Neural crest cell (in vitro differentiated cells): ENCODE results near the gene FZD8. TPM values are rescaled to one million over a fixed set of nuclear protein-coding genes. Genes with fewer than 3 reads are reported as not detected.
A peak's percentile ranks its signal among the peaks of the same experiment; 100 is the strongest.

Experiments used
- DNase-seq: peaks from one replicate; pipeline ENCODE4 v3.0.0; 2021; ENCODE audit warnings: low read depth, mixed read lengths, low spot score
- H3K27ac Mint-ChIP-seq: one replicate; pipeline ENCODE4 v1.8.0; 2021; ENCODE audit warnings: mild to moderate bottlenecking, mixed read lengths; ENCODE audit not compliant: unreplicated experiment
- H3K27me3 Mint-ChIP-seq: 2 replicates; pipeline ENCODE4 v1.8.0; 2021; ENCODE audit warnings: low read depth, mild to moderate bottlenecking, mixed read lengths
- H3K36me3 Mint-ChIP-seq: 2 replicates; pipeline ENCODE4 v1.8.0; 2021; ENCODE audit warnings: low read depth, mild to moderate bottlenecking, mixed read lengths
- H3K4me1 Mint-ChIP-seq: 2 replicates; pipeline ENCODE4 v1.8.0; 2021; ENCODE audit warnings: mixed read lengths
- H3K4me3 Mint-ChIP-seq: one replicate; pipeline ENCODE4 v1.8.0; 2021; ENCODE audit warnings: mild to moderate bottlenecking, mixed read lengths
- H3K9me3 Mint-ChIP-seq: 2 replicates; pipeline ENCODE4 v1.8.0; 2021; ENCODE audit warnings: mixed read lengths
- total RNA-seq: library from RNA; stranded (reverse); gene quantifications from 2 replicates; pipeline ENCODE4 v1.2.1, GENCODE V29; 2021
- TF ChIP-seq, protein P1 (sequence below): fragments of 200-600 bp; sonication (generic); conservative IDR thresholded peaks from 2 replicates; pipeline ENCODE4 v1.5.0; 2021; ENCODE audit warnings: antibody characterized with exemption, mild to moderate bottlenecking

FZD8 gene
- total RNA-seq, 1 donor from 2014 or later = 3.7 TPM

DNA sequence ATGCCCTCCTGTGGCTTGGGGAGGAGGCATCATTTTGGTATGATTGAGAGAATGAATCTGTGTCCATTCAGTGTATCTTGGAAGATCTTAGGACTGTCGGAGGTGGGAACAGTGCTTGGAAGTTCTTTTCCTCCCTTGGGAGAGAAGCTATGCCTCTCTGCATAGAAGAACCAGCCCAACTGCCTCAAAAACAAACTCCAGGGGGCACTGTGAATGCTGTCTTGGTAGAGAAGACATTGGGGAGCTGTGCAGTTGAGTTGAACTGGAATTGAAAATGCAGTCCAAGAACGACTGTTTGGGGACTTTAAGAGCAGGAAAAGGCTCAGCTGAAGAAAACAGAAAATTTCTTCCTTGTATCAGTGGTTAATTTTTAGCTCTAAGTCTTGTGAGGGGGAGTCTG lies 41.9 kb downstream of the FZD8 start:
- no peak overlapping the region for H3K4me3 Mint-ChIP-seq
- no peak for DNase-seq
- peaks cover 4% of the 10 kb centered on the region for H3K9me3 Mint-ChIP-seq
- H3K36me3 Mint-ChIP-seq = no peaks in the 10 kb centered on the region
- TF ChIP-seq, protein P1, sequence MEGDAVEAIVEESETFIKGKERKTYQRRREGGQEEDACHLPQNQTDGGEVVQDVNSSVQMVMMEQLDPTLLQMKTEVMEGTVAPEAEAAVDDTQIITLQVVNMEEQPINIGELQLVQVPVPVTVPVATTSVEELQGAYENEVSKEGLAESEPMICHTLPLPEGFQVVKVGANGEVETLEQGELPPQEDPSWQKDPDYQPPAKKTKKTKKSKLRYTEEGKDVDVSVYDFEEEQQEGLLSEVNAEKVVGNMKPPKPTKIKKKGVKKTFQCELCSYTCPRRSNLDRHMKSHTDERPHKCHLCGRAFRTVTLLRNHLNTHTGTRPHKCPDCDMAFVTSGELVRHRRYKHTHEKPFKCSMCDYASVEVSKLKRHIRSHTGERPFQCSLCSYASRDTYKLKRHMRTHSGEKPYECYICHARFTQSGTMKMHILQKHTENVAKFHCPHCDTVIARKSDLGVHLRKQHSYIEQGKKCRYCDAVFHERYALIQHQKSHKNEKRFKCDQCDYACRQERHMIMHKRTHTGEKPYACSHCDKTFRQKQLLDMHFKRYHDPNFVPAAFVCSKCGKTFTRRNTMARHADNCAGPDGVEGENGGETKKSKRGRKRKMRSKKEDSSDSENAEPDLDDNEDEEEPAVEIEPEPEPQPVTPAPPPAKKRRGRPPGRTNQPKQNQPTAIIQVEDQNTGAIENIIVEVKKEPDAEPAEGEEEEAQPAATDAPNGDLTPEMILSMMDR = no peak
- no peak overlapping the region for H3K27ac Mint-ChIP-seq
- peaks cover 3% of the 10 kb centered on the region for H3K27me3 Mint-ChIP-seq
- H3K4me1 Mint-ChIP-seq = no peaks in the 10 kb centered on the region

DNA sequence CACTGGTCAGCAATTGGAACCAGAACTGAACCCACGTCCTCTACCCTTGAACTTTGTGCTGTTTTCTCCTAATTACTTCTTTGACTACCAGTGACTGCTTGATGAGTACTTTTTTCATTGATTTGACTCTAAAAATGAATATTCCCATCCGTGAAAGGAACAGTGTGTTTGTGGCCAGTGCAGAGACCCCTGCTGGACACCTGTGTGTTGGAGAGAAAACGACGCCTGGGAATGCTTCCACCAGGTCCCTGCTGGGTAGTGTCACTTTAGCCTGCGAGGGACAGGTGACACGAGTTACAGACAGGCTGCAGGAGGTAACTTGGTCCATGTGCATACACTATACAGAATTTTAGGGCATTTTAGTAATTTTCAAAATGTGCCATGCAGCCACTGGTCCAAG lies 43.7 kb downstream of the FZD8 start:
- TF ChIP-seq, protein P1 = peak; percentile 47
- peaks cover 3% of the 10 kb centered on the region for H3K27me3 Mint-ChIP-seq
- no peak overlapping the region for H3K4me3 Mint-ChIP-seq
- DNase-seq = no peak
- H3K9me3 Mint-ChIP-seq = peaks cover 2% of the 10 kb centered on the region
- H3K4me1 Mint-ChIP-seq = no peaks in the 10 kb centered on the region
- H3K27ac Mint-ChIP-seq = no peak overlapping the region
- H3K36me3 Mint-ChIP-seq = no peaks in the 10 kb centered on the region

DNA sequence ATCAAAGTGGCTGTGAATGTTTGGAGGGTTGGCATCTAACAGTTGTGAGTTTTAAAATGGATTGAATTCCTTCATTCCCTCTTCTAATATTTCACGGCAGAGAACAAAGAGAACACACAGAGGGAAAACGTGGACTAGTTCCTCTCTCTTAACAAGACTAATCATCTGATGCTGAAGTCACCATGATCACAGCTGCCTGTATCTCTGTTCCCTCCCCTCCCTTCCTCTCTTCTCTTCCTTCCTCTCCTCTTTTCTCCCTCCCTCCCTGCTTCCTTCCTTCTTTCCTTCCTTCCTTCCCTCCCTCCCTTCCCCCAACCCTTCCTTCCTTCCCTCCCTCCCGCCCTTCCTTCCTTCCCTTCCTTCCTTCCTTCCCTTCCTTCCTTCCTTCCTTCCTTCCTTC lies 47.0 kb downstream of the FZD8 start:
- no peaks in the 10 kb centered on the region for H3K4me1 Mint-ChIP-seq
- H3K27ac Mint-ChIP-seq = no peak overlapping the region
- no peak for DNase-seq
- no peak overlapping the region for H3K4me3 Mint-ChIP-seq
- H3K27me3 Mint-ChIP-seq = no peaks in the 10 kb centered on the region
- H3K9me3 Mint-ChIP-seq = peaks cover 5% of the 10 kb centered on the region
- TF ChIP-seq, protein P1 = no peak
- H3K36me3 Mint-ChIP-seq = no peaks in the 10 kb centered on the region

DNA sequence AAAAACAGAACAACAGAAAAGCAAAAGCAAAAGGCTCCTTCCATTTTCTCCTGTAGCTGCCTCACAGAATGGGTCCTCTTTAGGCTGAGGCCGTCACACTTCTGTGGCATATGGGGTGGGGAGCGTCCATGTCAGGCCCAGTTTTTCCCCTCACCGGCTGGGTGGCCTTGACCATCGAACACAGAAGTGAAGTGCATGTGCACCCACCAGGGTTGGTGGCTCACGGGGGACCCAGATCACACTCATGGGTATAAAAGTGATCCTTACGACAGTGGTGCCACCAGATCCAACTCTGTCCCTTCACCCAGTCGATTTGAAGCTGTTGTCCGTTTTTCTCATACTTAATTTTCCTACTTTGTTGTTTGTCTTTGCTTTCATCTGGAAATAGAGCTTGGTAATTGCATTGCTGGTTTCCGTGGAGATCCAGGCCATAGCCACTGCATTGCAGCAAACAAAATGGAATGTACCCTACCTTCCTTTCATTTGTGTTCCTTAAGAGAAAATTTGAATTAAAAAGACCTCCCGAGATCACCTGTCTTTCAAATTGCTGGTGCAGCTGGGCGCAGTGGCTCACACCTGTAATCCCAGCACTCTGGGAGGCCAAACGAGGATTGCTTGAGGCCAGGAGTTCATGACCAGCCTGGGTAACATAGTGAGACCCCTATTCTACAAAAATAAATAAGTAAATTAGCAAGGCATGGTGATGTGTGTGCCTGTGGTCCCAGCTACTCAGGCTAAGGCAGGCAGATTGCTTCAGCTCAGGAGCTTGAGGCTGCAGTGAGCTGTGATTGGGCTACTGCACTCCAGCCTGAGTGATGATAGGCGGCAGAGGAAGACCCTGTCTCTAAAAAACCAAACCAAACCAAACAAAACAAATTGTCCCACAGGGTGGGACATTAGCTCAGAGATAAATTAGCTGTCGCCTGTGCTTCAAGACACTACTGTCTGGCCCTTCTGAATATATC lies 47.7 kb downstream of the FZD8 start:
- H3K4me3 Mint-ChIP-seq = no peak overlapping the region
- no peaks in the 10 kb centered on the region for H3K4me1 Mint-ChIP-seq
- H3K27ac Mint-ChIP-seq = no peak overlapping the region
- H3K36me3 Mint-ChIP-seq = no peaks in the 10 kb centered on the region
- no peaks in the 10 kb centered on the region for H3K27me3 Mint-ChIP-seq
- TF ChIP-seq, protein P1 = no peak
- no peak for DNase-seq
- H3K9me3 Mint-ChIP-seq = peaks cover 5% of the 10 kb centered on the region

DNA sequence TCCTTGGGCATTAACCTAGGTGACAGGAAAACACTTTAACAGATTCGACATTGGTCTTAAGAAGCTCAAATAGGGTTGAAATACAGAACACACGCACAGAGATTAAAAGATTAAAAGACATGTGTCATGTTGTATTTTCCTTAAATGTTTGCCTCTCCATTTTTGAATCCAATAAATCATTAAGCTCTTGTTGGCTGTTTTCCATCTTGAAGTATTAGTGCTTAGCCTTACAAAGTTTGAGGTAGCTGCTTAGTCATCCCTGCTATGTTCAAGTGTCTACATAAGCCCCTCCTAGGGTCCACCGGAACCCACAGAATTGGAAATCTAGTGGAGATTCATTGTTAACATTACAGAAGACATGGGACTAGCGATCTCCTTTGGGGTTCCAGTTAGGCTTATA lies 49.7 kb downstream of the FZD8 start:
- Mint-ChIP-seq H3K27me3 (peaks cover 3% of the 10 kb centered on the region), H3K36me3 (no peaks in the 10 kb centered on the region), H3K4me1 (no peaks in the 10 kb centered on the region), H3K9me3 (peaks cover 5% of the 10 kb centered on the region), H3K27ac (no peak overlapping the region), H3K4me3 (no peak overlapping the region)
- TF ChIP-seq, protein P1 = no peak
- no peak for DNase-seq
